ENCODE data around the gene COPE.

DNA sequence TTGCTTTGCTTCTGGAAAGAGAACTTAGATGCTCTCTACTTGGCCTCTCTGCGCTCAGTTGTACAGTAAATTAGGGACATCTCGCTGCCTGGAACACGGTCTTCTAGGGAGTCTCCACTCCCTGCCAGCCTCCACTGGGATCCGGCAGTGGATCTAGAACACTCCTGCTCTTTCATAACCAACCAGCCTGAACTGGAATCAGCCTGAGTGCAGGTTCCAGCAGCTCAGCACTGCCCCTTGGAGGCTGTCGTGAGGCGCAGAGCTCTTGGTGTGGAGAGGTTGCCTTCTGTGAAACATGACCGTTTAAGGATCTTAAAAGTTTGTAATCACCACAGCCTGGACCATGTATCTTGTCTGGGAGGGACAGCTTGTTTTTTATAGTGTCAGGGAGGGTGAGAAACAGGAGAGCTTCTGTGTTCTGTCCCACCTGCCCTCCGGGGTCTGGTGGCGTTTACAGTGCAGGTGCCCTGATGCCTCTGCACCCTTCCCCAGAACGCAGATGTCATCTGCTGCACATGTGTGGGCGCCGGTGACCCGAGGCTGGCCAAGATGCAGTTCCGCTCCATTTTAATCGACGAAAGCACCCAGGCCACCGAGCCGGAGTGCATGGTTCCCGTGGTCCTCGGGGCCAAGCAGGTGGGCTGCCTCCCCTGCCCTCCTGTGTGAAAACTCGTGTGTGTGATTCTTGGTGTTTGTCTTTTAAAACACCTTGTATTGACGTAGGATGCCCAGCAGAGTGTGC, 62.6 kb downstream of the COPE start:
- TF ChIP-seq EZH2 (IDR thresholded peaks at IDR 0.05; ENCODE audit: low read depth) (no peak), CTCF (conservative IDR thresholded peaks at IDR 0.05) (peak; percentile 55)

Measured in PC-9 (cell line).